ENCODE results near the gene LFNG. TPM values are rescaled to one million over a fixed set of nuclear protein-coding genes. Genes with fewer than 3 reads are reported as not detected.

Gene LFNG
- total RNA-seq = 0.88 and 6.9 TPM in 2 replicates

DNA sequence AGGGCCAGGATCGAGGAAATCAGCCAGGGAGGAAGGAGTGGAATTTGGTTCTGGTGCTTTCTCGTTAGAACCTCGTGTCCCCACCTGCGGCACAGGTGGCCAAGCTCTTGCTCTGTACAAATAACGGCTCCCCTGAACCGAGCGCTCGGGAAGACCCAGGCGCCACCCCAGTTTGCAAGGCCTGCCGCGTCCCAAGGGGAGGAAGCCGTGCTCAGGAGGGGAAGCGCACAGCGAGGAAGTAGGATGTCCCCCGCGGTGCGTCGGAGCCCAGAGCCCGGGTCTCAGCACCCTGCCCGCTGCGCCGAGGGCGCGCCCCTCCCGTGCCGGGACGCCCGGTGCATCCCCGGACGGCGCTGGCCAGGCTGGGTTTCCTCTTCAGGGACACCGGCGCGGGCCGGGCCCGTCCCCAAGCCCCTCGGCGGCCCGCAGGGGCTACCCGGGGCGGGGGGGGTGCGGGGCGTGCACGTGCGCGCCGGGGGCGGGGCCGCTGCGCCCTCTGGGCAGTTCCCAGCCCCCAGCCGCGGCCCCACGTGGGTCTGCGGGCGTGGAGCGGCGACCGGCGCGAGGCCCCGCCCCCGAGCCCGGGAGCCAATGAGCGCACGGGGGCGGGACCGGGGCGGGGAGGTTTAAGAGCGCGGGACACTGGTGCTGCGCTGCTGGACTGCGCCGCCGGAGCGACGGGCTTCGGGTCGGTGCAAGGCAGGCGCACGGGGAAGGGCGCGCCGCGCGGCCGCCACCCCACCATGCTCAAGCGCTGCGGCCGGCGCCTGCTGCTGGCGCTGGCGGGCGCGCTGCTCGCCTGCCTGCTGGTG is at the start of gene LFNG:
TSS of gene LFNG (plus strand) at position 656 of the 812 bp plus-strand sequence. CDS start at position 744, 88 bp downstream.

DNA sequence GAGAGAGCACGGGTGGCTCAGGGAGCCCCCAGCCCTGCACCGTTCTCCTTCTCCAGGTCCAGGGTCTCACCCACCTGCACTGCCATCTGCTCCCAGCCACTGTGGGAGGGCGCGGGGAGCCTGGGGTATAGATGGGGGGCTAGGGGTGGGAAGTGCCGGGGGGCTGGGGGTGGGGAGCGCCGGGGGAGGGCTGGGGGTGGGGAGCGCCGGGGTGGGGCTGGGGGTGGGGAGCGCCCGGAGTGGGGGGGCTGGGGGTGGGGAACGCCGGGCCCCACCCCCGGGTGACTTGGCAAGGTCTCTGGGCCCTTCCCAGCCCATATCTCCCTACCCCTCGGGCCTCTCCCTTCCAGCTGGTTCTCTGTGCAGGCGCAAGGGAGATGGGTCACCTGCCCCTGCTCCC is 43.3 kb upstream of the LFNG start, which contains the start of gene GRIFIN:
TSS of gene GRIFIN (minus strand) at position 101 of the 400 bp plus-strand sequence. CDS start at position 86, 15 bp downstream.

DNA sequence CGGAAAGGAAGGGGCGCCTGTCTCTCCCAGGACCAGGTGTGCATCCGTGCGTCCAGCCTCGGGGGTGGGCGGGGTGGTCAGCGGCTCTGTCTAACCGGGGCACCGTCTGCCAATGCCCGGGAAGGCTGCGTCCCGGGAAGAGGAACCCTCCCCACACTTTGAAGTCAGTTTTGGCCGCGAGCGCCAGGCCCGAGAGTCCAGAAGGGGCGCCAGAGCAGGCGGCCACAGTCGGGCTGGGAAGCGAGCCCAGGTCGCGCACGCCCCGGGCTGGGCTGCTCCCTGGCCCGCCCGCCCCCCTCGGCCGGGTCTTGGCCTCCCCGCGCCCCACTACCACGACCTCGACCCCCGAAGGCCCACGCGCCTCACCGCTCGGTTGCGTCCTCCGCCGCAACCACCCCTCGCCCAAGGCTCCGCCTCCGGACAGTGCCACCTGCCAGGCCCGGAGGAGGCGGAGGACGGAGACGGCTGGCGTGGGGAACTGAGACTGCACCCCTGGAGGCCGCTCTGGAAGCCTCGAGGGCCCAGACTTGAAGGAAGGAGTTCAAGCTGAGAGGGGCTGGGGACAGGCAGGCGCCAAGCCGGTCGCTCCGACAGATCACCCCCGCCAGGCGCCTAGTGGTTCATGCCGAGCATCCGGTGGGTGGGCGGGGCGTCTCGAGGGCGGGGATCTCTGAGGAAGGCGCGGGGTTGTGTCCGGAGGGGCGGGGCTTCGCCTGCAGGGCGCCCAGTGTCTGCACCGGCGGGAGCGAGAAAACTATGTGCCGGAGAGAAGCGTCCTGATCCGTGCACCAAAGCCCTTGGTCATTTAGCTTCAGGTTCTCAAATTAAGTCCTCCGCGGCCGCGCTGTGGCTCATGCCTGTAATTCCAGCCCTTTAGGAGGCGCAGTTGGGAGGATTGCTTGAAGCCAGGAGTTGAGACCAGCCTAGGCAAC is 35.8 kb downstream of the LFNG start, which contains the start of gene BRAT1:
TSS of gene BRAT1 (minus strand) at position 404 of the 932 bp plus-strand sequence. CDS start 1,093 bp downstream, outside the sequence.

GRCh38 chr7:2558629-2559282 is 39.2 kb downstream of the LFNG start, which contains the start of gene IQCE:
IQCE (plus strand) TSS chr7:2558979; CDS start chr7:2559182, 203 bp downstream.

Small RNAs within 50 kb of the gene (small RNA-seq; reads per million reads assigned to genes)
- gene MIR4648 (ENCODE audit: low replicate concordance) = not detected

Other genes with a start within 250 kb of the LFNG start
- 16.3 and 17.5 TPM in 2 replicates for gene SNX8, start 205.3 kb upstream of the LFNG start, total RNA-seq
- gene EIF3B, start 164.9 kb upstream of the LFNG start, total RNA-seq = 192 and 231 TPM in 2 replicates
- gene CHST12, start 116.2 kb upstream of the LFNG start, total RNA-seq = 7.9 and 10.3 TPM in 2 replicates
- gene GRIFIN, start 43.4 kb upstream of the LFNG start, total RNA-seq = not detected in 2 replicates
- 17.3 and 42.9 TPM in 2 replicates for gene BRAT1, start 35.8 kb downstream of the LFNG start, total RNA-seq
- 15.5 and 17.6 TPM in 2 replicates for gene IQCE, start 39.2 kb downstream of the LFNG start, total RNA-seq
- 51.4 and 93.5 TPM in 2 replicates for gene TTYH3, start 112.2 kb downstream of the LFNG start, total RNA-seq
- 0.88 and 3.3 TPM in 2 replicates for gene AMZ1, start 168.4 kb downstream of the LFNG start, total RNA-seq